ENCODE results near the gene UNKL.

Gene UNKL

DNA sequence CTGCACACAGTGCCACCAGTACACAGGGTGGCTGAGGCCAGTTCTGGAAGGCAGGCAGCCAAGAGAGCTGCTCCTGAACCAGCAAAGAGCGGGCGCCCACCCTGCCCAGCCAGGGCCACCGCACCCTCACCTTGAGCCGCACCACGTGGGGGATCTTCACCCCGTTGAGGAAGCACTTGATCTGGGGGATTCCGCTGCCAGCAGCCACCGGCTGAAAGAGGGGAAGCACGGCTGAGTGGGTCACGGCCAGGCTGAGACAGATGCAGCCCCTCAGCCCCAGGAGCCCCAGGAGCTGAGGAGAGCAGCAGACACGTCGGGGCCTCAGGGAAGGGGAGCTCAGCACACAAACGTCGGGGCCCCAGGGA lies 44.5 kb upstream of the UNKL start:
- no peak overlapping the region for H2AFZ ChIP-seq (ENCODE audit: insufficient read depth, low read length, poor library complexity)
- H3K9me3 ChIP-seq (ENCODE audit: insufficient read depth, low read depth, low read length) = no peaks in the 10 kb centered on the region
- H3K4ac ChIP-seq (ENCODE audit: low read depth, low read length) = no peak overlapping the region
- DNase-seq = no peak
- H3K14ac ChIP-seq (ENCODE audit: low read length) = no peak overlapping the region
- no peak overlapping the region for H3K4me3 ChIP-seq (ENCODE audit: low read depth, low read length)
- H3K27me3 ChIP-seq (ENCODE audit: insufficient read depth, low read length) = no peaks in the 10 kb centered on the region
- H3K79me1 ChIP-seq (ENCODE audit: low read length) = no peaks in the 10 kb centered on the region
- no CpG with 5 or more reads among the region's 14 CpGs for WGBS (ENCODE audit: extremely low coverage, insufficient coverage, insufficient read length)
- H3K4me2 ChIP-seq (ENCODE audit: low read length) = no peak overlapping the region
- H2BK12ac ChIP-seq (ENCODE audit: low read length) = no peak overlapping the region
- H3K79me2 ChIP-seq (ENCODE audit: control insufficient read depth, insufficient read depth, low read length, poor library complexity) = no peaks in the 10 kb centered on the region
- H3K4me1 ChIP-seq (ENCODE audit: control insufficient read depth in 1 of 2, insufficient read depth in 2 of 2, low read length in 2 of 2) = peaks cover 5 to 6% of the 10 kb centered on the region in 2 experiments
- no peak overlapping the region for H3K9ac ChIP-seq (ENCODE audit: low read length)
- H3K36me3 ChIP-seq (ENCODE audit: control insufficient read depth in 1 of 2, insufficient read depth in 2 of 2, low read length in 2 of 2) = peaks cover 62 to 63% of the 10 kb centered on the region in 2 experiments
- H3K18ac ChIP-seq (ENCODE audit: low read length) = no peak overlapping the region
- H2AK5ac ChIP-seq (ENCODE audit: low read length) = no peak overlapping the region
- H2BK120ac ChIP-seq (ENCODE audit: insufficient read depth, low read length, poor library complexity) = no peak overlapping the region
- H4K91ac ChIP-seq (ENCODE audit: low read depth, low read length) = no peak overlapping the region
- no peak overlapping the region for H4K12ac ChIP-seq (ENCODE audit: low read depth, low read length)
- H3K23ac ChIP-seq (ENCODE audit: low read length) = no peak overlapping the region
- no peak overlapping the region for H2BK5ac ChIP-seq (ENCODE audit: low read depth, low read length, poor library complexity)
- no peak overlapping the region for H3K27ac ChIP-seq (ENCODE audit: low read depth, low read length)
- H4K8ac ChIP-seq (ENCODE audit: low read depth, low read length) = no peak overlapping the region

GRCh38 chr16:1458336-1458976 lies 44.0 kb upstream of the UNKL start:
- no peak overlapping the region for H2AFZ ChIP-seq (ENCODE audit: insufficient read depth, low read length, poor library complexity)
- DNase-seq = no peak
- peaks cover 67 to 68% of the 10 kb centered on the region in 2 experiments for H3K36me3 ChIP-seq (ENCODE audit: control insufficient read depth in 1 of 2, insufficient read depth in 2 of 2, low read length in 2 of 2)
- no peak overlapping the region for H3K4ac ChIP-seq (ENCODE audit: low read depth, low read length)
- H3K27ac ChIP-seq (ENCODE audit: low read depth, low read length) = no peak overlapping the region
- WGBS (ENCODE audit: extremely low coverage, insufficient coverage, insufficient read length) = no CpG with 5 or more reads among the region's 26 CpGs
- no peaks in the 10 kb centered on the region for H3K79me2 ChIP-seq (ENCODE audit: control insufficient read depth, insufficient read depth, low read length, poor library complexity)
- no peaks in the 10 kb centered on the region for H3K79me1 ChIP-seq (ENCODE audit: low read length)
- no peak overlapping the region for H2BK12ac ChIP-seq (ENCODE audit: low read length)
- no peak overlapping the region for H4K91ac ChIP-seq (ENCODE audit: low read depth, low read length)
- no peak overlapping the region for H3K23ac ChIP-seq (ENCODE audit: low read length)
- no peak overlapping the region for H2AK5ac ChIP-seq (ENCODE audit: low read length)
- H3K4me2 ChIP-seq (ENCODE audit: low read length) = no peak overlapping the region
- peaks cover 5 to 6% of the 10 kb centered on the region in 2 experiments for H3K4me1 ChIP-seq (ENCODE audit: control insufficient read depth in 1 of 2, insufficient read depth in 2 of 2, low read length in 2 of 2)
- no peaks in the 10 kb centered on the region for H3K27me3 ChIP-seq (ENCODE audit: insufficient read depth, low read length)
- H3K9ac ChIP-seq (ENCODE audit: low read length) = no peak overlapping the region
- no peak overlapping the region for H4K8ac ChIP-seq (ENCODE audit: low read depth, low read length)
- H2BK5ac ChIP-seq (ENCODE audit: low read depth, low read length, poor library complexity) = no peak overlapping the region
- H4K12ac ChIP-seq (ENCODE audit: low read depth, low read length) = no peak overlapping the region
- no peak overlapping the region for H3K14ac ChIP-seq (ENCODE audit: low read length)
- H3K9me3 ChIP-seq (ENCODE audit: insufficient read depth, low read depth, low read length) = no peaks in the 10 kb centered on the region
- no peak overlapping the region for H3K18ac ChIP-seq (ENCODE audit: low read length)
- H2BK120ac ChIP-seq (ENCODE audit: insufficient read depth, low read length, poor library complexity) = no peak overlapping the region
- H3K4me3 ChIP-seq (ENCODE audit: low read depth, low read length) = peak overlapping the region; percentile 30

DNA sequence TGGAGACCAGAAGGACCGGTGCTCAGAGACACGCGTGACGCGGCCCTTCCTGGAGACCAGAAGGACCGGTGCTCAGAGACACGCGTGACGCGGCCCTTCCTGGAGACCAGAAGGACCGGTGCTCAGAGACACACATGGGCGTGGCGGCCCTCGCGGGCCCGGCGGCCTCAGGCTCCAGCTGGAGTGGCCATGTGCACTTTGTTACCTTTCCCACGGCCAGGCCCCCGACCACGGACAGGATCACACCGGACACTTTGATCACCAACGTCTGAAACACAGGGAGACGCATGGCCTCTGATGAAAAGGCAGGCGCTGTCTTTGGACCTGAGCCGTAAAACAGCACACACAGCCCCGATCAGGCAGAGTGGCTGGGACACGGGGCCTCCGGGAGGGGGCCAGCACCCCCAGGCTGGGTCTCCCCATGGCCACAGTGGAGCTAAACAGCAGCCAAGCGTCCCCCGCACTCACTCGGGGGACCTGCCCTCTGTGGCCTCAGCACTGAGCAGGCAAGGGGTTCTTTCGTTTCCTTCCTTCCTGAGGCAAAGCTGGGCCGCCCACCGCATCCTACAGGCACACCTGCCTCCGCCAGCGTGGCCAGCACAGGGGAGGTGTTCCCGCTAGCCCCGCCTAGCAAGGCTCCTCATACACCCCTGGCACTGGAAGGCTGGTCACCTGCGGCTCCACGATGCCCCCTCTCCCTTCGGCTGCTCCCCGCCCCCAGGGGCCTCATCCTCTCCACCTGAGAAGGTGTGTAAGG lies 43.2 kb upstream of the UNKL start:
- no peak overlapping the region for H2BK5ac ChIP-seq (ENCODE audit: low read depth, low read length, poor library complexity)
- no peak overlapping the region for H3K4ac ChIP-seq (ENCODE audit: low read depth, low read length)
- WGBS (ENCODE audit: extremely low coverage, insufficient coverage, insufficient read length) = no CpG with 5 or more reads among the region's 42 CpGs
- no peak overlapping the region for H2BK12ac ChIP-seq (ENCODE audit: low read length)
- H4K8ac ChIP-seq (ENCODE audit: low read depth, low read length) = no peak overlapping the region
- no peaks in the 10 kb centered on the region for H3K79me1 ChIP-seq (ENCODE audit: low read length)
- H4K91ac ChIP-seq (ENCODE audit: low read depth, low read length) = no peak overlapping the region
- H3K27me3 ChIP-seq (ENCODE audit: insufficient read depth, low read length) = no peaks in the 10 kb centered on the region
- no peak overlapping the region for H3K14ac ChIP-seq (ENCODE audit: low read length)
- no peak for DNase-seq
- no peak overlapping the region for H3K4me2 ChIP-seq (ENCODE audit: low read length)
- H3K9ac ChIP-seq (ENCODE audit: low read length) = no peak overlapping the region
- no peak overlapping the region for H3K23ac ChIP-seq (ENCODE audit: low read length)
- H3K4me1 ChIP-seq (ENCODE audit: control insufficient read depth in 1 of 2, insufficient read depth in 2 of 2, low read length in 2 of 2) = peaks cover 5 to 6% of the 10 kb centered on the region in 2 experiments
- H3K36me3 ChIP-seq (ENCODE audit: control insufficient read depth in 1 of 2, insufficient read depth in 2 of 2, low read length in 2 of 2) = peaks cover 71 to 73% of the 10 kb centered on the region in 2 experiments
- no peak overlapping the region for H2AFZ ChIP-seq (ENCODE audit: insufficient read depth, low read length, poor library complexity)
- H2AK5ac ChIP-seq (ENCODE audit: low read length) = no peak overlapping the region
- H3K9me3 ChIP-seq (ENCODE audit: insufficient read depth, low read depth, low read length) = no peaks in the 10 kb centered on the region
- H3K27ac ChIP-seq (ENCODE audit: low read depth, low read length) = no peak overlapping the region
- H3K4me3 ChIP-seq (ENCODE audit: low read depth, low read length) = no peak overlapping the region
- H4K12ac ChIP-seq (ENCODE audit: low read depth, low read length) = no peak overlapping the region
- H2BK120ac ChIP-seq (ENCODE audit: insufficient read depth, low read length, poor library complexity) = no peak overlapping the region
- H3K18ac ChIP-seq (ENCODE audit: low read length) = no peak overlapping the region
- no peaks in the 10 kb centered on the region for H3K79me2 ChIP-seq (ENCODE audit: control insufficient read depth, insufficient read depth, low read length, poor library complexity)

- no peak overlapping the region for H2BK12ac ChIP-seq (ENCODE audit: low read length)
- no peak overlapping the region for H2AK5ac ChIP-seq (ENCODE audit: low read length)
- no peak overlapping the region for H3K4me3 ChIP-seq (ENCODE audit: low read depth, low read length)
- no peak overlapping the region for H3K4me2 ChIP-seq (ENCODE audit: low read length)
- H2BK5ac ChIP-seq (ENCODE audit: low read depth, low read length, poor library complexity) = no peak overlapping the region
- H3K14ac ChIP-seq (ENCODE audit: low read length) = no peak overlapping the region
- H3K36me3 ChIP-seq (ENCODE audit: control insufficient read depth in 1 of 2, insufficient read depth in 2 of 2, low read length in 2 of 2) = peaks cover 78 to 80% of the 10 kb centered on the region in 2 experiments
- H4K91ac ChIP-seq (ENCODE audit: low read depth, low read length) = no peak overlapping the region
- no peaks in the 10 kb centered on the region for H3K79me1 ChIP-seq (ENCODE audit: low read length)
- no peak overlapping the region for H4K12ac ChIP-seq (ENCODE audit: low read depth, low read length)
- no peak overlapping the region for H3K27ac ChIP-seq (ENCODE audit: low read depth, low read length)
- no peak overlapping the region for H3K4ac ChIP-seq (ENCODE audit: low read depth, low read length)
- H2AFZ ChIP-seq (ENCODE audit: insufficient read depth, low read length, poor library complexity) = no peak overlapping the region
- no peaks in the 10 kb centered on the region for H3K9me3 ChIP-seq (ENCODE audit: insufficient read depth, low read depth, low read length)
- H3K23ac ChIP-seq (ENCODE audit: low read length) = no peak overlapping the region
- no peak overlapping the region for H2BK120ac ChIP-seq (ENCODE audit: insufficient read depth, low read length, poor library complexity)
- peaks cover 5 to 6% of the 10 kb centered on the region in 2 experiments for H3K4me1 ChIP-seq (ENCODE audit: control insufficient read depth in 1 of 2, insufficient read depth in 2 of 2, low read length in 2 of 2)
- H3K9ac ChIP-seq (ENCODE audit: low read length) = no peak overlapping the region
- H4K8ac ChIP-seq (ENCODE audit: low read depth, low read length) = no peak overlapping the region
- H3K27me3 ChIP-seq (ENCODE audit: insufficient read depth, low read length) = no peaks in the 10 kb centered on the region
- no peak overlapping the region for H3K18ac ChIP-seq (ENCODE audit: low read length)
- WGBS (ENCODE audit: extremely low coverage, insufficient coverage, insufficient read length) = no CpG with 5 or more reads among the region's 16 CpGs
- no peak for DNase-seq
- no peaks in the 10 kb centered on the region for H3K79me2 ChIP-seq (ENCODE audit: control insufficient read depth, insufficient read depth, low read length, poor library complexity)
Measured at GRCh38 chr16:1456951-1457350, 42.4 kb upstream of the UNKL start.
